Osteoblast (primary cell): Measurements from ENCODE around the gene SMIM20. TPM values are rescaled to one million over a fixed set of nuclear protein-coding genes. Genes with fewer than 3 reads are reported as not detected.

Experiments
- DNase-seq: peaks from one replicate; pipeline ENCODE4 v3.0.0; 2011; ENCODE audit warnings: low spot score, mixed read lengths; ENCODE audit not compliant: insufficient read length; ENCODE audit errors: missing footprints
- H2AFZ ChIP-seq: 2 replicates; pipeline ENCODE4 v1.6.0; 2011; ENCODE audit warnings: mild to moderate bottlenecking, low read length
- H3K27ac ChIP-seq: 2 replicates; pipeline ENCODE4 v1.5.1; 2011; ENCODE audit warnings: mild to moderate bottlenecking, low read depth, low read length, moderate library complexity
- H3K27me3 ChIP-seq: 2 replicates; pipeline ENCODE4 v1.6.0; 2012; ENCODE audit warnings: mild to moderate bottlenecking, control low read depth, inconsistent platforms, low read length, moderate library complexity; ENCODE audit not compliant: insufficient read depth
- H3K36me3 ChIP-seq: 2 replicates; pipeline ENCODE4 v1.5.1; 2011; ENCODE audit warnings: mild to moderate bottlenecking, low read length, control low read depth, moderate library complexity; ENCODE audit not compliant: insufficient read depth
- H3K4me1 ChIP-seq: 2 replicates; pipeline ENCODE4 v1.5.1; 2011; ENCODE audit warnings: mild to moderate bottlenecking, low read length, control low read depth, moderate library complexity; ENCODE audit not compliant: insufficient read depth
- H3K4me2 ChIP-seq: 2 replicates; pipeline ENCODE4 v1.6.0; 2011; ENCODE audit warnings: mild to moderate bottlenecking, low read length; ENCODE audit not compliant: insufficient read depth
- H3K4me3 ChIP-seq: fragments of 200-600 bp; sonication (generic); 3 replicates; pipeline ENCODE4 v1.5.1; 2012; ENCODE audit warnings: mild to moderate bottlenecking, low read length, inconsistent platforms; ENCODE audit not compliant: insufficient read depth
- H3K79me2 ChIP-seq: 2 replicates; pipeline ENCODE4 v1.6.0; 2012; ENCODE audit warnings: mild to moderate bottlenecking, low read length, control low read depth, inconsistent platforms; ENCODE audit not compliant: insufficient read depth
- H3K9me3 ChIP-seq: 2 replicates; pipeline ENCODE4 v1.5.1; 2011; ENCODE audit warnings: low read depth, low read length, control low read depth
- H4K20me1 ChIP-seq: 2 replicates; pipeline ENCODE4 v1.6.0; 2012; ENCODE audit warnings: mild to moderate bottlenecking, low read length, control low read depth; ENCODE audit not compliant: insufficient read depth
- CTCF ChIP-seq: IDR thresholded peaks from 2 replicates; pipeline ENCODE4 v1.5.1; 2011; ENCODE audit warnings: mild to moderate bottlenecking, low read depth, low read length, moderate library complexity; ENCODE audit errors: extremely low read depth
- total RNA-seq: library from RNA; depleted of rRNA; stranded (reverse); fragments of >200 nt; gene quantifications from 2 replicates; pipeline ENCODE4 v1.2.3, GENCODE V29; 2012

The SMIM20 gene
- total RNA-seq, 1 donor, result 34.7 TPM

GRCh38 chr4:25875281-25875745 lies 38.7 kb upstream of the SMIM20 start:
- H3K79me2 ChIP-seq, result no peaks in the 10 kb centered on the region
- no peaks in the 10 kb centered on the region for H4K20me1 ChIP-seq
- H3K36me3 ChIP-seq, result no peaks in the 10 kb centered on the region
- no peak overlapping the region for H3K4me3 ChIP-seq
- no peak overlapping the region for H2AFZ ChIP-seq
- H3K27ac ChIP-seq, result no peak overlapping the region
- H3K4me2 ChIP-seq, result no peak overlapping the region
- no peak for DNase-seq
- no peaks in the 10 kb centered on the region for H3K9me3 ChIP-seq
- no peaks in the 10 kb centered on the region for H3K27me3 ChIP-seq
- peaks cover 4% of the 10 kb centered on the region for H3K4me1 ChIP-seq
- TF ChIP-seq CTCF, result no peak

- Histone ChIP-seq H2AFZ (no peak overlapping the region), H3K9me3 (no peaks in the 10 kb centered on the region), H3K4me2 (no peak overlapping the region), H3K27me3 (no peaks in the 10 kb centered on the region), H3K79me2 (no peaks in the 10 kb centered on the region), H3K27ac (no peak overlapping the region), H3K4me1 (peaks cover 16% of the 10 kb centered on the region), H3K4me3 (no peak overlapping the region), H4K20me1 (no peaks in the 10 kb centered on the region), H3K36me3 (no peaks in the 10 kb centered on the region)
- no peak for TF ChIP-seq CTCF
- DNase-seq, result no peak
Measured at GRCh38 chr4:25878676-25879075, 35.3 kb upstream of the SMIM20 start.

GRCh38 chr4:25879091-25879584 lies 34.9 kb upstream of the SMIM20 start:
- Histone ChIP-seq H2AFZ (no peak overlapping the region), H3K9me3 (no peaks in the 10 kb centered on the region), H3K36me3 (no peaks in the 10 kb centered on the region), H3K4me2 (no peak overlapping the region), H3K27ac (no peak overlapping the region), H3K4me1 (peaks cover 21% of the 10 kb centered on the region), H3K27me3 (no peaks in the 10 kb centered on the region), H4K20me1 (no peaks in the 10 kb centered on the region), H3K79me2 (no peaks in the 10 kb centered on the region), H3K4me3 (no peak overlapping the region)
- TF ChIP-seq CTCF, result no peak
- no peak for DNase-seq

GRCh38 chr4:25879587-25879986 lies 34.4 kb upstream of the SMIM20 start:
- Histone ChIP-seq H3K79me2 (no peaks in the 10 kb centered on the region), H4K20me1 (no peaks in the 10 kb centered on the region), H3K9me3 (no peaks in the 10 kb centered on the region), H2AFZ (no peak overlapping the region), H3K4me3 (no peak overlapping the region), H3K4me2 (no peak overlapping the region), H3K36me3 (no peaks in the 10 kb centered on the region), H3K27ac (no peak overlapping the region), H3K27me3 (no peaks in the 10 kb centered on the region), H3K4me1 (peaks cover 25% of the 10 kb centered on the region)
- TF ChIP-seq CTCF, result no peak
- DNase-seq, result no peak
